Neural cell (in vitro differentiated cells): ENCODE results near the gene C2orf49. TPM values are rescaled to one million over a fixed set of nuclear protein-coding genes. Genes with fewer than 3 reads are reported as not detected.

Source experiments
- H2AFZ ChIP-seq: fragments of 200-600, 300-800 bp; sonication (generic), shearing (Covaris generic); 2 replicates; pipeline ENCODE4 v1.6.0; 2014; ENCODE audit warnings: low read depth, mild to moderate bottlenecking, antibody characterized with exemption, low read length, moderate library complexity
- H3F3A ChIP-seq: fragments of 200-600 bp; shearing (Covaris generic); 2 replicates; pipeline ENCODE4 v1.6.1; 2016; ENCODE audit warnings: mild to moderate bottlenecking, moderate library complexity, mixed read lengths, antibody characterized with exemption, low read length; ENCODE audit not compliant: insufficient read depth, poor library complexity, severe bottlenecking
- H3K27ac ChIP-seq: fragments of 200-600, 300-800 bp; sonication (generic), shearing (Covaris generic); 2 replicates; pipeline ENCODE4 v1.5.1; 2014; ENCODE audit warnings: mild to moderate bottlenecking, low read length, moderate library complexity
- H3K27me3 ChIP-seq: fragments of 300-800, 200-600 bp; sonication (generic), shearing (Covaris generic); 2 replicates; pipeline ENCODE4 v1.6.0; 2014; ENCODE audit warnings: mild to moderate bottlenecking, low read depth, low read length, moderate library complexity; ENCODE audit not compliant: insufficient read depth
- H3K36me3 ChIP-seq: fragments of 300-800, 200-600 bp; sonication (generic), shearing (Covaris generic); 2 replicates; pipeline ENCODE4 v1.5.1; 2014; ENCODE audit warnings: mild to moderate bottlenecking, antibody characterized with exemption, low read length, moderate library complexity; ENCODE audit not compliant: insufficient read depth
- H3K4me2 ChIP-seq: fragments of 300-800, 200-600 bp; sonication (generic), shearing (Covaris generic); 2 replicates; pipeline ENCODE4 v1.6.0; 2014; ENCODE audit warnings: mild to moderate bottlenecking, low read length
- H3K4me3 ChIP-seq: fragments of 300-800, 200-600 bp; sonication (generic), shearing (Covaris generic); 2 replicates; pipeline ENCODE4 v1.5.1; 2014; ENCODE audit warnings: mild to moderate bottlenecking, low read length, moderate library complexity
- H3K79me2 ChIP-seq: fragments of 200-600 bp; shearing (Covaris generic); replicated peaks from 2 replicates; pipeline ENCODE4 v1.6.0; 2014; ENCODE audit warnings: mild to moderate bottlenecking, low read length, moderate library complexity; ENCODE audit not compliant: insufficient read depth
- H3K9ac ChIP-seq: fragments of 300-800, 200-600 bp; sonication (generic), shearing (Covaris generic); 2 replicates; pipeline ENCODE4 v1.6.1; 2016; ENCODE audit warnings: mild to moderate bottlenecking, low read length, mixed read lengths
- H3K9me2 ChIP-seq: fragments of 200-600 bp; shearing (Covaris generic); 2 replicates; pipeline ENCODE4 v1.6.1; 2016; ENCODE audit warnings: mild to moderate bottlenecking, low read length, mixed read lengths; ENCODE audit not compliant: insufficient read depth
- H3K9me3 ChIP-seq: fragments of 200-600, 300-800 bp; sonication (generic), shearing (Covaris generic); 2 replicates; pipeline ENCODE4 v1.6.1; 2016; ENCODE audit warnings: mild to moderate bottlenecking, mixed run types, low read length, moderate library complexity, mixed read lengths
- H4K20me1 ChIP-seq: fragments of 200-600 bp; shearing (Covaris generic); 2 replicates; pipeline ENCODE4 v1.6.1; 2016; ENCODE audit warnings: mild to moderate bottlenecking, mixed run types; ENCODE audit not compliant: insufficient read depth
- CTCF ChIP-seq: fragments of 450-650 bp; IDR thresholded peaks from 2 replicates; pipeline ENCODE4 v1.5.1; 2014; ENCODE audit warnings: antibody characterized with exemption, mild to moderate bottlenecking, moderate library complexity; ENCODE audit not compliant: poor library complexity, severe bottlenecking
- EP300 ChIP-seq: fragments of 450-650 bp; conservative IDR thresholded peaks from 2 replicates; pipeline ENCODE4 v1.6.1; 2014; ENCODE audit warnings: antibody characterized with exemption, mild to moderate bottlenecking, moderate library complexity; ENCODE audit not compliant: poor library complexity, severe bottlenecking
- EZH2 ChIP-seq: fragments of 200-600, 300-800 bp; shearing (Covaris generic), sonication (generic); IDR thresholded peaks from 2 replicates; pipeline ENCODE4 v1.6.1; 2014; ENCODE audit warnings: antibody characterized with exemption, low read length, borderline replicate concordance, mild to moderate bottlenecking; ENCODE audit not compliant: insufficient read depth, poor library complexity, severe bottlenecking
- MXI1 ChIP-seq: fragments of 450-650 bp; conservative IDR thresholded peaks from 2 replicates; pipeline ENCODE4 v1.6.1; 2014; ENCODE audit warnings: antibody characterized with exemption, mild to moderate bottlenecking; ENCODE audit not compliant: poor library complexity, severe bottlenecking
- POLR2AphosphoS5 ChIP-seq: IDR thresholded peaks from 2 replicates; pipeline ENCODE4 v1.6.1; 2012
- RAD21 ChIP-seq: fragments of 450-650 bp; conservative IDR thresholded peaks from 2 replicates; pipeline ENCODE4 v1.6.1; 2014; ENCODE audit warnings: antibody characterized with exemption, mild to moderate bottlenecking, moderate library complexity
- SMC3 ChIP-seq: fragments of 450-650 bp; conservative IDR thresholded peaks from 2 replicates; pipeline ENCODE4 v1.6.1; 2014; ENCODE audit warnings: antibody characterized with exemption, mild to moderate bottlenecking, moderate library complexity; ENCODE audit not compliant: poor library complexity
- TAF1 ChIP-seq: IDR thresholded peaks from 2 replicates; pipeline ENCODE4 v1.6.1; 2012; ENCODE audit warnings: low read depth
- polyA plus RNA-seq: library from polyadenylated mRNA; depleted of rRNA; stranded (reverse); fragments of >200 nt; gene quantifications from 2 replicates; pipeline ENCODE4 v1.2.3, GENCODE V29; 2014
- TF ChIP-seq, protein P1 (sequence below): IDR thresholded peaks from 2 replicates; pipeline ENCODE4 v1.6.1; 2012; ENCODE audit warnings: borderline replicate concordance

The C2orf49 gene
- polyA plus RNA-seq, 1 donor from 2014 or later = 35.6 TPM

- no peak overlapping the region for H3K4me2 ChIP-seq
These were observed 3.1 kb upstream of the C2orf49 start for GRCh38 chr2:105334211-105334610.

GRCh38 chr2:105335469-105335868 is 1.9 kb upstream of the C2orf49 start:
- H3K27me3 ChIP-seq = no peaks in the 10 kb centered on the region
- no peak for TF ChIP-seq EZH2
- TF ChIP-seq SMC3 = no peak
- no peak for TF ChIP-seq RAD21
- TF ChIP-seq TAF1 = no peak
- TF ChIP-seq POLR2AphosphoS5 = no peak
- no peak for TF ChIP-seq CTCF
- TF ChIP-seq MXI1 = no peak
- TF ChIP-seq, protein P1, sequence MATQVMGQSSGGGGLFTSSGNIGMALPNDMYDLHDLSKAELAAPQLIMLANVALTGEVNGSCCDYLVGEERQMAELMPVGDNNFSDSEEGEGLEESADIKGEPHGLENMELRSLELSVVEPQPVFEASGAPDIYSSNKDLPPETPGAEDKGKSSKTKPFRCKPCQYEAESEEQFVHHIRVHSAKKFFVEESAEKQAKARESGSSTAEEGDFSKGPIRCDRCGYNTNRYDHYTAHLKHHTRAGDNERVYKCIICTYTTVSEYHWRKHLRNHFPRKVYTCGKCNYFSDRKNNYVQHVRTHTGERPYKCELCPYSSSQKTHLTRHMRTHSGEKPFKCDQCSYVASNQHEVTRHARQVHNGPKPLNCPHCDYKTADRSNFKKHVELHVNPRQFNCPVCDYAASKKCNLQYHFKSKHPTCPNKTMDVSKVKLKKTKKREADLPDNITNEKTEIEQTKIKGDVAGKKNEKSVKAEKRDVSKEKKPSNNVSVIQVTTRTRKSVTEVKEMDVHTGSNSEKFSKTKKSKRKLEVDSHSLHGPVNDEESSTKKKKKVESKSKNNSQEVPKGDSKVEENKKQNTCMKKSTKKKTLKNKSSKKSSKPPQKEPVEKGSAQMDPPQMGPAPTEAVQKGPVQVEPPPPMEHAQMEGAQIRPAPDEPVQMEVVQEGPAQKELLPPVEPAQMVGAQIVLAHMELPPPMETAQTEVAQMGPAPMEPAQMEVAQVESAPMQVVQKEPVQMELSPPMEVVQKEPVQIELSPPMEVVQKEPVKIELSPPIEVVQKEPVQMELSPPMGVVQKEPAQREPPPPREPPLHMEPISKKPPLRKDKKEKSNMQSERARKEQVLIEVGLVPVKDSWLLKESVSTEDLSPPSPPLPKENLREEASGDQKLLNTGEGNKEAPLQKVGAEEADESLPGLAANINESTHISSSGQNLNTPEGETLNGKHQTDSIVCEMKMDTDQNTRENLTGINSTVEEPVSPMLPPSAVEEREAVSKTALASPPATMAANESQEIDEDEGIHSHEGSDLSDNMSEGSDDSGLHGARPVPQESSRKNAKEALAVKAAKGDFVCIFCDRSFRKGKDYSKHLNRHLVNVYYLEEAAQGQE = no peak
- no peak for TF ChIP-seq EP300
- H3K36me3 ChIP-seq = no peaks in the 10 kb centered on the region
- no peak overlapping the region for H3K27ac ChIP-seq
- H3K9me3 ChIP-seq = no peaks in the 10 kb centered on the region
- no peaks in the 10 kb centered on the region for H3F3A ChIP-seq
- H2AFZ ChIP-seq = no peak overlapping the region
- no peaks in the 10 kb centered on the region for H3K9me2 ChIP-seq
- H3K9ac ChIP-seq = no peak overlapping the region
- H3K79me2 ChIP-seq = peaks cover 40% of the 10 kb centered on the region
- no peak overlapping the region for H3K4me3 ChIP-seq
- no peaks in the 10 kb centered on the region for H4K20me1 ChIP-seq
- H3K4me2 ChIP-seq = no peak overlapping the region

More at GRCh38 chr2:105334211-105334610, 3.1 kb upstream of the C2orf49 start:
- H3K79me2 ChIP-seq = peaks cover 32% of the 10 kb centered on the region
- no peaks in the 10 kb centered on the region for H3K9me2 ChIP-seq
- no peaks in the 10 kb centered on the region for H3K36me3 ChIP-seq
- no peak overlapping the region for H3K4me3 ChIP-seq
- H3F3A ChIP-seq = no peaks in the 10 kb centered on the region
- H2AFZ ChIP-seq = no peak overlapping the region
- H4K20me1 ChIP-seq = no peaks in the 10 kb centered on the region
- H3K9me3 ChIP-seq = no peaks in the 10 kb centered on the region
- TF ChIP-seq EZH2 = no peak
- TF ChIP-seq SMC3 = no peak
- TF ChIP-seq POLR2AphosphoS5 = no peak
- TF ChIP-seq TAF1 = no peak
- TF ChIP-seq RAD21 = no peak
- no peak for TF ChIP-seq MXI1
- TF ChIP-seq, protein P1 = no peak
- TF ChIP-seq CTCF = no peak
- TF ChIP-seq EP300 = no peak
- H3K27me3 ChIP-seq = no peaks in the 10 kb centered on the region
- H3K27ac ChIP-seq = no peak overlapping the region
- no peak overlapping the region for H3K9ac ChIP-seq
